NCI-H1092 treated with DMSO at 0.1 percent for 48 hours (cell line): ENCODE results near the gene SCARB1.

ENCODE experiments used
- DNase-seq: peaks from one replicate; lab custom pipeline; 2025; lab: John Stamatoyannopoulos, UW

SCARB1 gene

GRCh38 chr12:124745891-124746570, 117.6 kb downstream of the SCARB1 start:
- DNase-seq = peak; percentile 79

GRCh38 chr12:124745465-124745890, 118.2 kb downstream of the SCARB1 start:
- no peak for DNase-seq

GRCh38 chr12:124744659-124745464, 118.8 kb downstream of the SCARB1 start:
- no peak for DNase-seq

GRCh38 chr12:124744273-124744640, 119.4 kb downstream of the SCARB1 start:
- no peak for DNase-seq

DNA sequence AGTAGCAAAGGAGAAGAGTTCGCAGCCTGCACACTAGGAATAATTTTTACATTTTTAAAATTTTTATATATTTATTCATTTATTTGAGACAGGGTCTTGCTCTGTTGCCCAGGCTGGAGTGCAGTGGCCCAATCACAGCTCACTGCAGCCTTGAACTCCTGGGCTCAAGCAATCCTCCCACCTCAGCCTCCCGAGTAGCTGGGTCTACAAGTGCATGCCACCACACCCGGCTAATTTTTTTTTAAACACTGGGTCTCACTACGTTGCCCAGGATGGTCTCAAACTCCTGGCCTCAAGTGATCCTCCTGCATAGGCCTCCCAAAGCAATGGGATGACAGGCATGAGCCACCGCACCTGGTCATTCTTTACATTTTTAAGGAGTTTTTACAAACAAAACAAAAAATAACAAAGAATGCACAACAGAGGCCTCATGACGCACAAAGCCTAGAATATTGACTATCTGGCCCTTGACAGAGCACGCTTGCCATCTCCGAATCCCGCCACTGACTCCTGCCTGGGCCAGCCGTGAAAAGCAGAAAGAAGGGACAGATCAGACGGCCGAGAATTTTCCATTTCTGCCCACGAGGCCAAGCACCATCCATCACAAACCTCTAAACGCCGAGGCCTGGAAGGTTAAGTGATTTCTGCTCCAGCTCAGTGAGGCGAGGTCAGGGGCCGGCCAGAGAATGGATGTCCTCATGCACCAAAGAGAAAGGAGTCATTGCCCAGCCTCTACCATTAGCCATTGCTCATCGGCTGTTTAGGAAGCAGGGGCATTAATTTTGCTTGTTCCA, 120.0 kb downstream of the SCARB1 start:
- DNase-seq = no peak

DNA sequence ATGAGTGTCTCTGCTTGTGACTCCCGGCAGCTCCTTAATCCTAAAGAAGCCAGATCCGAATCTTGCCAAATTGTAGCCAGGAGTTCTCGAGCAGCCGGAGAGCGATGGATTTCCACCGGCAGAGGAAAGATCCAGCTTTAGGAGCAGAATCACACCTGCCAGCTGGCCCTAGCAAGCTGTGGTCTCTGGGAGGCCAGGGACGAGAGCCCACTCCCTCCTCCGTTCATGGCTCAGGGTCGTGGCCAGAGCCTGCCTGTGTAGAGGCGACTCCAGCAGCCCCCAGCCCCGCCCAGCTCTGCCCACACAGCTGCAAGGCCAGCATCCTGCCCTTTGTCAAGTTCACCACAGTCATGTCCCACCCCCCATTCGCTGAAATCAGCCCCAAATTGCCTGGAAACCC, 121.0 kb downstream of the SCARB1 start:
- no peak for DNase-seq

GRCh38 chr12:124742111-124742510, 121.6 kb downstream of the SCARB1 start:
- no peak for DNase-seq

- no peak for DNase-seq
Observed at GRCh38 chr12:124741211-124741610, 122.5 kb downstream of the SCARB1 start.

GRCh38 chr12:124740691-124741137, 123.0 kb downstream of the SCARB1 start:
- DNase-seq = no peak

GRCh38 chr12:124739953-124740561, 123.6 kb downstream of the SCARB1 start:
- DNase-seq = no peak

- no peak for DNase-seq
Observed at GRCh38 chr12:124738636-124739467, 124.8 kb downstream of the SCARB1 start.

- no peak for DNase-seq
Observed at GRCh38 chr12:124737772-124738635, 125.7 kb downstream of the SCARB1 start.

DNA sequence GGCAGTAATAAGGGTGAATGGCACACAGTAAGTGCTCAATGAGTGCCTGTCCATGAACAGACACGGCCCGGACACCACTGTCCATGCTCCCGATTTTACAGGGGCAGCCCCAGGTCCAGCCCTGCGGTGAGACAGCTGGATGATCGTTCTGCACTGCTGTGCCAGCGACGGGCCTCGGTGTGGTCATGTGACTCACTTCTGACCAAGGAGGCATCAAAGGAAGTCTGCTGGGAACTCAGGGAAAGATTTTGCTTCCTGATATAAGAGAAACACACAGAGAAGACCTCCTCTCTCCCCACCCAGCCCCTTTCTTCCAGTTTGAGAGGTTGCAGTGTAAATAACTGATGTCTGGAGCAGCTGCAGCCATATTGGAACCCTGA, 126.6 kb downstream of the SCARB1 start:
- no peak for DNase-seq

DNA sequence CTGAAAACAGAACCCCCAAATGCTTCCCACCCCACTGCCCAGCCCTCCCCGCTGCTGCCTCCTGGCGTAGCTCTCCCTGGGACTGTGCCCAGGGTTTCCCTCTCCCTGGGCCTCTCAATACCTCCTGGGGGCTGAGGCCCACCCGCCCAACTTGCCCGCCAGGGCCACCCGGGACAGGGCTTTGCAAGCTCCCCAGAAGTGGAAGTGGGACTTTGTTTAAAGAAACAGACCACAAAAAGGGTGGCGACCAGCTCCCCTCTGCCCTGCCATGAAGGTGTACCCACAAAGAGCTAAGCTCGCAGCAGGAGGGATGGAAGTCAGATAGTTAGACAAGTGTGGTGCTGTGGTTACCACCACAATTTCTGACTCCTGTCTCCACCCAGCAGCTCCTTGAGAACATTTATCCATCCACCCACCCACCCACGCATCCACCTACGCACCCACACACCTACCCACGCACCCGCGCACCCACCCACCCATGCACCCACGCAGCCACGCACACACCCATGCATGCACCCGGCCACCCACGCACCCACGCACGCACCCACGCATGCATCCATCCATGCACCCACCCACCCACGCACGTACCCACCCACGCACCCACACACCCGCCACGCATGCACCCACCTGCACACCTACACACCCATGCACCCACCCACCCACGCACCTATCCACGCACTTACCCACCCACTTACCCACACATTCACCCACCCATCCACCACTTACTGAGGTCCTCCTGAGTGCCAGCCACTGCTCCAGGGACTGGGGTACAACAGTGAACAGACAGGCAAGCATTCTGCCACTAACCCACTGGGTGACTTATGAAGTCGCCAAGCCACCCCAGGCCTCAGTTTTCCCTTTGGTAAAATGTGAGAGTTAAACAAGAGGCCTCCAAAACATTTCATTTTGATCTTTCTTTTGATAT, 127.3 kb downstream of the SCARB1 start:
- no peak for DNase-seq

- no peak for DNase-seq
Observed at GRCh38 chr12:124734224-124734788, 129.4 kb downstream of the SCARB1 start.

DNA sequence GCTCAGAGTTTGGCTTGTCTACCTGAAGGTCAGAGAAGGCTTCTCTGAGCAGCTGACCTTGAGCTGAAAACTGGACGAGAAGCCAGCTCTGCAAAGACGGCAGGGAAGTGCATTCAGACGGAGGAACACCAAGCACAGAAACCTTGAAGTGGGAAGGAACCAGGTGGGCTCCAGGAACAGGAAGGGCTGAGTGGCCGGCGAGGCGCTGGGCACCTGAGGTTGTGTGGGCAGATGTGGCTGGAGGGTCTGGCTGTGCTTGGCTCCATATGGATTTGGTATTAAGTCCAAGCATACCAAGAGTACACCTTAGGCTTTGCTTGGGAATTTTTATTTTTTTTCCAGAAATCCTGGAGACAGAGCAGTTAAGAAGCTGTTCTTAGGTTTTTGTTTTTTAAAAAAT, 130.6 kb downstream of the SCARB1 start:
- no peak for DNase-seq

GRCh38 chr12:124732275-124733075, 131.2 kb downstream of the SCARB1 start:
- DNase-seq = no peak

DNA sequence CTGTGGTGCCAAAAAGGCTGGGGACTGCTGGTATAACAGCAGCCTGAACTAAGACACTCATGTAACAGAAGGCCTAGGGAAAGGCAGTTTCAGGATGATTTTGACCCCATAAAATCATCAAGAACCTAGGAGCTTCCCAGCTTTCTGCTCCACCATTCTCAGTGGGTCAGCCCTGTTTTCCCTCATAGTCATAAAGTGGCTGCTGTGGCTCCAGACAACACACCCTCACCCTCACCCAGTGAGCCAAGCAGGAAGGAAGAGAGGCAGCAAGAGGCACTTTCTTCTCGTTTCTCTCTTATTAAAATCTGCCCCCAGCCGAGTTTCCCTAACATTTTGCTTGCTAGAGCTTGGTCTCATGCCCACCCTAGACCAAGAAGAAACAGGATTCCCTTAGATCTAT, 131.8 kb downstream of the SCARB1 start:
- DNase-seq = no peak
